ENCODE measurements around the gene KLHL25.

Gene KLHL25, protein sequence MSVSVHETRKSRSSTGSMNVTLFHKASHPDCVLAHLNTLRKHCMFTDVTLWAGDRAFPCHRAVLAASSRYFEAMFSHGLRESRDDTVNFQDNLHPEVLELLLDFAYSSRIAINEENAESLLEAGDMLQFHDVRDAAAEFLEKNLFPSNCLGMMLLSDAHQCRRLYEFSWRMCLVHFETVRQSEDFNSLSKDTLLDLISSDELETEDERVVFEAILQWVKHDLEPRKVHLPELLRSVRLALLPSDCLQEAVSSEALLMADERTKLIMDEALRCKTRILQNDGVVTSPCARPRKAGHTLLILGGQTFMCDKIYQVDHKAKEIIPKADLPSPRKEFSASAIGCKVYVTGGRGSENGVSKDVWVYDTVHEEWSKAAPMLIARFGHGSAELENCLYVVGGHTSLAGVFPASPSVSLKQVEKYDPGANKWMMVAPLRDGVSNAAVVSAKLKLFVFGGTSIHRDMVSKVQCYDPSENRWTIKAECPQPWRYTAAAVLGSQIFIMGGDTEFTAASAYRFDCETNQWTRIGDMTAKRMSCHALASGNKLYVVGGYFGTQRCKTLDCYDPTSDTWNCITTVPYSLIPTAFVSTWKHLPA

DNA sequence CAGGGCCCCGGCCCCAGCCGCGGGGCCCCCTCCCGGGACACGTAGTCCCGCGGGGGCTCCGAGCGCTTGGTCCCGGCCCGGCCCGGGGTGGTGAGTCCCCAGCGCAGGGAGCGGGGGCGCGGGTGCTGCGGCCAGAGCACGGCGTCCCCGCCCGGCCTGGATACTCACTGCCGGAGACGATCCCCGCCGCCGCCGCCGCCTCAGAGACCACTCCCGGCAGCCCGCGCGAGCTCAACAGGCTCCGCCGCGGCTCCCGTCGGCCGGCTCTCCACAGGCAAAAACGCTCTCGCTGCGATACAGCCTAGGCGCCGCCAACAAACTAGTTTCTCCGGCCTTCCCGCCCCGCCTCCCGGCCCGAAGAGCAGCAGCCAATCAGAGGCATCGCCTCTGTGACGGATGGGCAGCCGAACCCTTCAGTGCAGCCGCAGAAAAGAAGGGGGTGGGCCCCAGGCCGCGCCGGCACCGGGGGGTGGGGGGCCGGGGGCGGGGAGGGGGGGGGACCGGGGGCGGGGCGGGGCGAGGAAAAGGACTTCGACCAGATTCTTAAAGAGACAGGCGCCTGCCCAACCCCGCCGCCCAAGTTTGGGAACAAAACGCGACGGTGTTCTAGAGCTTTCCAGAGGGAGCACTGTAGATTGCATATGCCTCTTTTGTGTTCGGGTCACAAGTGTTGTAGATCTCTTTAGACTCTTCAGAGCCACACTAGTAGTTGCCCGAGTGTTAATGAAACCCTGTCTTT, at the start of gene KLHL25:
KLHL25 (minus strand) TSS at position 328 of the 739 bp plus-strand sequence. CDS start 25,115 bp downstream, outside the sequence.
- TF ChIP-seq, protein P1, sequence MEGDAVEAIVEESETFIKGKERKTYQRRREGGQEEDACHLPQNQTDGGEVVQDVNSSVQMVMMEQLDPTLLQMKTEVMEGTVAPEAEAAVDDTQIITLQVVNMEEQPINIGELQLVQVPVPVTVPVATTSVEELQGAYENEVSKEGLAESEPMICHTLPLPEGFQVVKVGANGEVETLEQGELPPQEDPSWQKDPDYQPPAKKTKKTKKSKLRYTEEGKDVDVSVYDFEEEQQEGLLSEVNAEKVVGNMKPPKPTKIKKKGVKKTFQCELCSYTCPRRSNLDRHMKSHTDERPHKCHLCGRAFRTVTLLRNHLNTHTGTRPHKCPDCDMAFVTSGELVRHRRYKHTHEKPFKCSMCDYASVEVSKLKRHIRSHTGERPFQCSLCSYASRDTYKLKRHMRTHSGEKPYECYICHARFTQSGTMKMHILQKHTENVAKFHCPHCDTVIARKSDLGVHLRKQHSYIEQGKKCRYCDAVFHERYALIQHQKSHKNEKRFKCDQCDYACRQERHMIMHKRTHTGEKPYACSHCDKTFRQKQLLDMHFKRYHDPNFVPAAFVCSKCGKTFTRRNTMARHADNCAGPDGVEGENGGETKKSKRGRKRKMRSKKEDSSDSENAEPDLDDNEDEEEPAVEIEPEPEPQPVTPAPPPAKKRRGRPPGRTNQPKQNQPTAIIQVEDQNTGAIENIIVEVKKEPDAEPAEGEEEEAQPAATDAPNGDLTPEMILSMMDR (IDR thresholded peaks at IDR 0.05; ENCODE audit: low read depth, low read length): no peak
- DNase-seq (ENCODE audit: low read depth in 2 of 2): peak; percentile 93 to 96
- peak within 1 kb of the TSS; percentile 63 to 76 for H3K4me3 ChIP-seq (replicated peaks in 1 of 2; ENCODE audit: low read depth in 2 of 2, low read length in 2 of 2)

DNA sequence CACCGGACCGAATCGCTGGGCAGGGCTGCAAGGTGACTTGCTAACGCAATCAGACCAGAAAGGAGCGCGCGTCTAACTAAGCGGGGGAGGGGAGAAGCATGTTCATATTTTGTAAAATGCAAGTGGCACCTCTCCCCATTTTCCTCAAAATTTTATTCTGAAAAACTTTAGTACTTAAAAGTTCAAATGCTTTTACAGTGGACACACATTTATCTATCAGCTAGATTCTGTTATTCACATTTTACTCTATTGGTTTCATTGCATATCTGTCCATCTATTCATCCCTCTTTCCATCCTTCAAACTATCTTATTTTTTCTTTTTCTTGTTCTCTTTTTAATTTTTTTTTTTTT, 46.1 kb upstream of the KLHL25 start:
- TF ChIP-seq, protein P1 (IDR thresholded peaks at IDR 0.05; ENCODE audit: low read depth, low read length): no peak
- DNase-seq (ENCODE audit: low read depth in 2 of 2): no peak
- H3K4me3 ChIP-seq (replicated peaks in 1 of 2; ENCODE audit: low read depth in 2 of 2, low read length in 2 of 2): peak overlapping the region in 1 of 2 donors; percentile 26

DNA sequence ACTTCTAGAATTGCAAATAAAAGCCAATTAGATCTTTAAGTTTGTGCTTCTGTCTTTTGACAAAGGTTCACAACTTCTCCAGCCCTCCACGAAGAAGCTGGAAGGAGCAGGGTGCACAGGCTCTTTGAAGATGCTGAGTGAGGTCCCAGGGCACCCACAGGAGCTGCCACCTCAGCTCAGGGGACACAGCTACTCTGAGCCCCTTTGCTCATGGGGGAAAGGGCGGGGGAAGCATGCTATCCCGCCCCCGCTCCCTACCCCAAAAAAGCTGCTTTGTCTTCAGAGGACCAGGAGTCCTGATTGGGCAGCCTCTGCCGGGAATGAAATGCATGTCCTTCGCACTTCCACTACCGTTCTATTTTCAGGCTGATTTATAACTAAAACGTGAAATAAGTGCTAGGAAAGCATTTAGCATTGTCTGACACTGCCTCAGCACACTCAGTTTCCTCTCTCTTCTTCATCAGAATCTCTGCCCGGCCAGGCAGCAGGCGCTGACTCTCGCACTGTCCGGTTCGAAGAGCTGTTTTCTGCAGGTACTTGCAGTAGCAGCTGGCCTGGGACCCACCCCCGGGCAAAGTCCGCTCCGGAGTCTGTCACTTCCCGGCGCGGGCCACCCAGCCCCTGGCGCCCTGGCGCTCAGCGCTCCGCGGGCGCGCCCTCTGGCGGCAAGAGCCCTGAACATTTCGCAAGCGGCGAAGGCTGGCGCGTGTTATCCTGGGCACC, 45.5 kb upstream of the KLHL25 start:
- TF ChIP-seq, protein P1 (IDR thresholded peaks at IDR 0.05; ENCODE audit: low read depth, low read length): peak; percentile 68
- peak overlapping the region; percentile 27 to 49 for H3K4me3 ChIP-seq (replicated peaks in 1 of 2; ENCODE audit: low read depth in 2 of 2, low read length in 2 of 2)
- DNase-seq (ENCODE audit: low read depth in 2 of 2): peak; percentile 63 to 66

DNA sequence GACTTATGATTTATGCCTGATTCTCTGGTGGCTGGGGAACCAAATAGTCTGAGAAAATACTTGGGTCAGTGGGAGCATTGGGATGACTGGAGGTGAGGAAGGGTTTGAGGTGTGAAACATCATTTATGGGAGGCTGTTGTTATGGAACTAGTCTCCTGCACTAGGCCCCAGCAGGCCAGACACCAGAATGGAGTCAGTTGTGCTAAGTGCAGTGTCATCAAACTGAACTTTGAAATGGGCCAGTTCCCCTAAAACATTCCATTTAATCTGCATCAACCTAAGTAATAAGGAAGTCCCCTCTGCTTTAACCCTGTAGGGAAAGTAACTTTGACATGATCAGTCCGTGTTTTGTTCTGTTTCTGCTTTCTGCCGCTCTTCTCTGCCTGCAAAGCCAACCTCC, 44.9 kb upstream of the KLHL25 start:
- TF ChIP-seq, protein P1 (IDR thresholded peaks at IDR 0.05; ENCODE audit: low read depth, low read length): no peak
- DNase-seq (ENCODE audit: low read depth in 2 of 2): no peak
- no peak overlapping the region for H3K4me3 ChIP-seq (replicated peaks in 1 of 2; ENCODE audit: low read depth in 2 of 2, low read length in 2 of 2)

DNA sequence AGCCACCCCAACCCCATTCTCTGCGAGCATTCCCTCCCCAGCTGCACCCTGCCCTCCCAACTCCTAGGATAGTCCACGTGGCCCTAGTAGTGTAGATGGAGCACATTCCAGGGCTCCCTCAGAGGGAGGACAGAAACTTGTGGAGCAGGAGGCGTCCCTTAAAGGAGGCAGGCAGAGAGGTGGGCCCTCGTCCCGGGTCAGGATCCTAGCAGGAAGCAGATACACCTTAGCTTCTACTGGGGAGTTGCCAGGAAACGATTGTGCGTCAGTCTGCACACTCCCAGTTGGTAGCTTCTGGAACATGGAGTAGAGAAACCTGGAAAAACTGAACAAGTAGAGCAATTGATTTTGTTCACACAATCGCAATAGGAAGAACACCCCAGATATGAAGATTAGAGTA, 43.9 kb upstream of the KLHL25 start:
- DNase-seq (ENCODE audit: low read depth in 2 of 2): no peak
- TF ChIP-seq, protein P1 (IDR thresholded peaks at IDR 0.05; ENCODE audit: low read depth, low read length): no peak
- no peak overlapping the region for H3K4me3 ChIP-seq (replicated peaks in 1 of 2; ENCODE audit: low read depth in 2 of 2, low read length in 2 of 2)

DNA sequence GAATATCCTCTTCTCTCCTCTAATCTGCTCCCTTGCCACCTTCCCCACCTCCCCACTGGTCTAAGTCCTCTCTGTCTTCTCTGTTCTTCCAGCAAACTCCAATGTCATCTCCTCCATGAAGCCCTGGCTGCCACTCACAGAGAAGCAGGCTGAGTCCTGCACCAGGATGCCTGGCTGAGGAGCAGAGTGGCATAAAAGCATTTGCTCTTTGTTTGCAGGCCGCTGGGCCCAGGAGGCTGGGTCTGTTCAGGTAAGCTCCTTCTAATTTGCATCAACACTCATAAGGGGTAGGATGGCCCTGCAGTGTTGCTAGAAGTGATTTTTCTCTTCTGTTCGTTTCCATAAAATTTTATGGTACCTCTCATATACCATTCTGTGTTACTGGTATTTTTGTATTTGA, 43.2 kb upstream of the KLHL25 start:
- no peak for DNase-seq (ENCODE audit: low read depth in 2 of 2)
- no peak overlapping the region for H3K4me3 ChIP-seq (replicated peaks in 1 of 2; ENCODE audit: low read depth in 2 of 2, low read length in 2 of 2)
- TF ChIP-seq, protein P1 (IDR thresholded peaks at IDR 0.05; ENCODE audit: low read depth, low read length): no peak
